IMR-90 (cell line): ENCODE results near the gene CFAP206. TPM values are rescaled to one million over a fixed set of nuclear protein-coding genes. Genes with fewer than 3 reads are reported as not detected.

Experiments
- ATAC-seq: fragments of 200-7000 bp; cut with Tn5 transposase; 2 replicates; pipeline ENCODE4 v1.9.1; 2020; ENCODE audit warnings: low read depth, mild to moderate bottlenecking, moderate library complexity
- BruUV-seq: library from RNA; stranded (reverse); fragments of 400-500 nt; replicated peaks from 2 replicates; lab custom pipeline; 2021; lab: Mats Ljungman, UMichigan
- CTCF ChIA-PET: fragments of 300-600 bp; formaldehyde crosslinking; extraction: SDS; loops from one replicate; lab custom pipeline; 2021; ENCODE audit warnings: antibody characterized with exemption; lab: Yijun Ruan, JAX
- POLR2A ChIA-PET: fragments of 300-600 bp; sonication (Branson Sonifier 250); formaldehyde crosslinking; loops from one replicate; lab custom pipeline; 2022; ENCODE audit warnings: antibody characterized with exemption; ENCODE audit not compliant: unreplicated experiment; lab: Charles Lee
- DNase-seq: peaks from one replicate; pipeline ENCODE4 v3.0.0; 2013
- H2AFZ ChIP-seq: replicated peaks from 2 replicates; pipeline ENCODE3; 2013; ENCODE audit warnings: low read length, mild to moderate bottlenecking; ENCODE audit not compliant: poor library complexity
- H2AK5ac ChIP-seq: 2 replicates; pipeline ENCODE4 v1.6.1; 2013; ENCODE audit warnings: low read depth, low read length, inconsistent platforms
- H2AK9ac ChIP-seq: replicated peaks from 2 replicates; pipeline ENCODE3; 2013; ENCODE audit warnings: mild to moderate bottlenecking, low read depth, low read length, moderate library complexity; ENCODE audit not compliant: poor library complexity
- H2BK120ac ChIP-seq: 2 replicates; pipeline ENCODE4 v1.6.1; 2013; ENCODE audit warnings: low read depth, low read length, inconsistent platforms
- H2BK15ac ChIP-seq: 3 replicates; pipeline ENCODE4 v1.6.1; 2013; ENCODE audit warnings: low read depth, low read length, inconsistent platforms
- H2BK20ac ChIP-seq: 2 replicates; pipeline ENCODE4 v1.6.1; 2013; ENCODE audit warnings: low read depth, mild to moderate bottlenecking, inconsistent platforms, low read length, moderate library complexity
- H2BK5ac ChIP-seq: 2 replicates; pipeline ENCODE4 v1.6.1; 2013; ENCODE audit warnings: mild to moderate bottlenecking, low read depth, low read length, inconsistent platforms; ENCODE audit not compliant: poor library complexity, severe bottlenecking
- H3K14ac ChIP-seq: replicated peaks from 2 replicates; pipeline ENCODE4 v1.6.1; 2013; ENCODE audit warnings: low read depth, low read length, inconsistent platforms
- H3K18ac ChIP-seq: 2 replicates; pipeline ENCODE4 v1.6.1; 2013; ENCODE audit warnings: low read depth, low read length, control low read depth
- H3K23ac ChIP-seq: 2 replicates; pipeline ENCODE4 v1.6.1; 2013; ENCODE audit warnings: low read depth, low read length, inconsistent platforms
- H3K27ac ChIP-seq: 2 replicates; pipeline ENCODE4 v1.5.1; 2013; ENCODE audit warnings: mild to moderate bottlenecking, control low read depth, low read length; ENCODE audit not compliant: insufficient read depth
- H3K27me3 ChIP-seq: 2 replicates; pipeline ENCODE4 v1.6.1; 2013; ENCODE audit warnings: low read length; ENCODE audit not compliant: control insufficient read depth, insufficient read depth
- H3K36me3 ChIP-seq: 2 replicates; pipeline ENCODE4 v1.6.1; 2013; ENCODE audit warnings: low read length, mixed read lengths; ENCODE audit not compliant: control insufficient read depth, insufficient read depth
- H3K4ac ChIP-seq: 2 replicates; pipeline ENCODE4 v1.6.1; 2013; ENCODE audit warnings: low read depth, low read length, inconsistent platforms
- H3K4me1 ChIP-seq: 2 replicates; pipeline ENCODE4 v1.6.1; 2013; ENCODE audit warnings: low read length, mixed read lengths; ENCODE audit not compliant: control insufficient read depth, insufficient read depth
- H3K4me2 ChIP-seq: 2 replicates; pipeline ENCODE4 v1.6.1; 2013; ENCODE audit warnings: low read depth, mild to moderate bottlenecking, control low read depth, low read length, moderate library complexity
- H3K4me3 ChIP-seq: 2 replicates; pipeline ENCODE4 v1.5.1; 2013; ENCODE audit warnings: low read depth, mild to moderate bottlenecking, control low read depth, low read length, moderate library complexity; ENCODE audit not compliant: insufficient read depth
- H3K56ac ChIP-seq: 2 replicates; pipeline ENCODE4 v1.6.1; 2013; ENCODE audit warnings: low read length, inconsistent platforms; ENCODE audit not compliant: insufficient read depth; ENCODE audit errors: extremely low read depth
- H3K79me1 ChIP-seq, 2 experiments: 2 replicates each; pipeline ENCODE4 v1.6.1; 2013; ENCODE audit warnings: low read length in 2 of 2, inconsistent platforms in 1 of 2, low read depth in 1 of 2
- H3K9ac ChIP-seq: 2 replicates; pipeline ENCODE4 v1.6.1; 2013; ENCODE audit warnings: low read depth, low read length, control low read depth
- H3K9me1 ChIP-seq: 2 replicates; pipeline ENCODE4 v1.6.1; 2013; ENCODE audit warnings: low read length, inconsistent platforms; ENCODE audit not compliant: insufficient read depth
- H3K9me3 ChIP-seq: 2 replicates; pipeline ENCODE4 v1.6.1; 2013; ENCODE audit warnings: low read length; ENCODE audit not compliant: control insufficient read depth, insufficient read depth
- H4K20me1 ChIP-seq: 2 replicates; pipeline ENCODE4 v1.6.1; 2013; ENCODE audit warnings: low read length, inconsistent platforms; ENCODE audit not compliant: insufficient read depth
- H4K5ac ChIP-seq: 2 replicates; pipeline ENCODE4 v1.6.1; 2013; ENCODE audit warnings: mild to moderate bottlenecking, low read depth, low read length, control low read depth
- H4K8ac ChIP-seq, 2 experiments: 2 replicates each; pipeline ENCODE4 v1.6.1; 2013; ENCODE audit warnings: low read depth in 2 of 2, low read length in 2 of 2, control low read depth in 1 of 2, inconsistent platforms in 1 of 2
- H4K91ac ChIP-seq: 2 replicates; pipeline ENCODE4 v1.6.1; 2013; ENCODE audit warnings: low read depth, low read length, inconsistent platforms; ENCODE audit not compliant: insufficient read depth
- BHLHE40 ChIP-seq: fragments of 150-350 bp; IDR thresholded peaks from 2 replicates; pipeline ENCODE4 v1.6.1; 2016; ENCODE audit warnings: mild to moderate bottlenecking, low read depth, low read length
- CEBPB ChIP-seq: IDR thresholded peaks from 2 replicates; pipeline ENCODE4 v1.6.1; 2012; ENCODE audit warnings: low read depth, low read length, improper control_type of control experiment
- CHD1 ChIP-seq: IDR thresholded peaks from 2 replicates; pipeline ENCODE4 v1.6.1; 2012; ENCODE audit warnings: low read depth, low read length, improper control_type of control experiment
- CTCF ChIP-seq: conservative IDR thresholded peaks from 2 replicates; pipeline ENCODE4 v1.5.1; 2012; ENCODE audit warnings: mild to moderate bottlenecking, low read depth, low read length, improper control_type of control experiment
- ELK1 ChIP-seq: fragments of 150-350 bp; IDR thresholded peaks from 2 replicates; pipeline ENCODE4 v1.6.1; 2016; ENCODE audit warnings: low read depth, mild to moderate bottlenecking, low read length, moderate library complexity, borderline replicate concordance
- MAFK ChIP-seq: IDR thresholded peaks from 2 replicates; pipeline ENCODE4 v1.6.1; 2012; ENCODE audit warnings: low read depth, low read length, improper control_type of control experiment
- MAZ ChIP-seq: IDR thresholded peaks from 2 replicates; pipeline ENCODE4 v1.6.1; 2012; ENCODE audit warnings: low read depth, mild to moderate bottlenecking, low read length, improper control_type of control experiment, moderate library complexity, borderline replicate concordance
- RCOR1 ChIP-seq: IDR thresholded peaks from 2 replicates; pipeline ENCODE4 v1.6.1; 2012; ENCODE audit warnings: mild to moderate bottlenecking, low read length, improper control_type of control experiment; ENCODE audit not compliant: insufficient replicate concordance
- RFX5 ChIP-seq: IDR thresholded peaks from 2 replicates; pipeline ENCODE4 v1.8.0; 2012; ENCODE audit warnings: low read depth, mild to moderate bottlenecking, low read length, moderate library complexity
- SMC3 ChIP-seq: fragments of 150-350 bp; IDR thresholded peaks from 2 replicates; pipeline ENCODE4 v1.6.1; 2016; ENCODE audit warnings: low read depth, mild to moderate bottlenecking, antibody characterized with exemption, low read length, moderate library complexity
- WGBS, 2 experiments: methylation state at CpG; one replicate each; pipeline versions ENCODE4 v1.1.5 to v1.1.7; 2013; ENCODE audit warnings: missing lambda C conversion rate in 2 of 2; ENCODE audit not compliant: insufficient read length in 1 of 2; ENCODE audit errors: extremely low coverage in 2 of 2; 5-methylcytosine and 5-hydroxymethylcytosine counted together
- dilution Hi-C: fragments of 300-500 bp; cut with HindIII; formaldehyde crosslinking; loops from one replicate; pipeline ENCODE4 v1.14.3; 2018; ENCODE audit warnings: low sequenced_read_pairs; ENCODE audit not compliant: unreplicated experiment
- in situ Hi-C: fragments of 300-500 bp; cut with MboI; formaldehyde crosslinking; loops from 3 replicates; pipeline ENCODE4 v1.14.3; 2019; ENCODE audit warnings: low sequenced_read_pairs, inconsistent platforms, mixed read lengths
- intact Hi-C: fragments of 100-400 bp; cut with micrococcal nuclease; formaldehyde crosslinking; loops from 2 replicates; pipeline ENCODE4 v1.10.0; 2022
- polyA plus RNA-seq, 3 experiments: library from polyadenylated mRNA; depleted of rRNA; stranded (reverse); fragments of >200 nt; gene quantifications; 2 replicates each; pipeline ENCODE4 v1.2.3, GENCODE V29; 2012; ENCODE audit warnings: low replicate concordance in 1 of 3
- total RNA-seq: library from RNA; depleted of rRNA; stranded (reverse); fragments of >200 nt; gene quantifications from 2 replicates; pipeline ENCODE4 v1.2.3, GENCODE V29; 2012

Gene CFAP206
- total and polyA plus RNA-seq, 2 of the 4 experiments (the other 2 are of a cell fraction): under 0.01 to 0.09 TPM

- TF ChIP-seq CHD1: no peak
These were observed 11.0 kb upstream of the CFAP206 start (continued) for GRCh38 chr6:87396595-87397392.

GRCh38 chr6:87397656-87398055 lies 10.1 kb upstream of the CFAP206 start:
- Histone ChIP-seq H2AFZ (no peak overlapping the region), H2BK15ac (no peak overlapping the region), H3K4me2 (no peak overlapping the region), H4K8ac (no peak overlapping the region), H2BK5ac (no peak overlapping the region), H3K4ac (no peak overlapping the region), H2AK5ac (no peak overlapping the region), H3K14ac (no peak overlapping the region), H3K36me3 (no peaks in the 10 kb centered on the region), H4K5ac (no peak overlapping the region), H2BK20ac (no peak overlapping the region), H4K91ac (no peak overlapping the region), H2AK9ac (no peak overlapping the region), H3K27ac (no peak overlapping the region), H3K9me1 (no peaks in the 10 kb centered on the region), H3K56ac (no peak overlapping the region), H3K18ac (no peak overlapping the region), H3K23ac (no peak overlapping the region), H3K4me3 (no peak overlapping the region), H3K9ac (no peak overlapping the region), H4K20me1 (no peaks in the 10 kb centered on the region), H3K27me3 (no peaks in the 10 kb centered on the region), H3K9me3 (no peaks in the 10 kb centered on the region), H3K79me1 (no peaks in the 10 kb centered on the region), H3K4me1 (no peaks in the 10 kb centered on the region), H2BK120ac (no peak overlapping the region)
- ChIA-PET POLR2A (no interaction called here), CTCF (no interaction called here)
- TF ChIP-seq BHLHE40 (no peak), MAZ (no peak), ELK1 (no peak), MAFK (no peak), CHD1 (no peak), CTCF (no peak), RFX5 (no peak), RCOR1 (no peak), CEBPB (no peak), SMC3 (no peak)
- in situ Hi-C loops (no loop called here), intact Hi-C loops (loop anchor here (10.0 kb wide), 2 partner anchors 1097 to 1387 kb away; no protein-coding TSS in a partner anchor), dilution Hi-C loops (no loop called here)
- no peak for ATAC-seq
- no peak for DNase-seq
- no CpG with 5 or more reads among the region's 1 CpG for WGBS, 2 experiments
- BruUV-seq: no TSS peak
